NCI-H2029 (cell line): Measurements from ENCODE around the gene LCE1E.

Source experiments
- DNase-seq: peaks from one replicate; lab custom pipeline; 2025; lab: John Stamatoyannopoulos, UW

Gene LCE1E

DNA sequence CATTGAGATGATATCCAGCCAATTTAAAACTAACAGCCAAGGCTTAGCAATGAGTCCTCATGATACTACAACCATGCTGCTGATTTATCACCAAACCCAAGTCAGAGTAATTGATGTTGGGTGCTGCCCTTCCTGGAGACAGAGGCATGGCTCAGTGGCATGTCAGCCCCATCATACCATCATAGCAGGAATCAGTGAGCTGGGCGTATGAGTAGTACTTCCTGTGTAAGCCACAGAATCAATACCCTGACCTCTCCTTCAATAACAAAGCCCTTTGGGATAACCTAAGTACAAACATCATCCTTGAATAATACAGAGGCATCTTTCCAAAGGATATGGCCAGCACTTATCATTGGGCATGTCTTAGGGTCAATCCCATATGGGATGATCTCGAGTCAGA, 3.0 kb upstream of the LCE1E start:
- no peak for DNase-seq

DNA sequence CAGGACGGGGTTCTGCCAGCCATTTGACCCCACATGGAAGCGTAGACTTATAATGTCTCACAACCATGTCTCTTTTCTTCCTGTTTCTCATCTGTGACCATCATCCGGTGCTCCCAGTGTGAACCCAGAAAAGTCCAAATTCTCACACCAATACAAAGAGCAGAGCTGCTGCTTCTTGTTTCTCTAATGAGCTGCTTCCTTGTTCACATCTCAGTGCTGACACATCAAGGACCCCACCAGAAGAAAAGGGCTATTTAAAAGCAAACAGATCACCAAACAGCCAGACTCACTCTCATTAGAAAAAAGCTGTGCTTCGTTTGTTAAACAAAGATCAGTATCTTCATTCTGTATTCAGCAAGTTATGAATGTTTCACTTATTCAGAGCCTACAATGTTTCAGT, 9.6 kb downstream of the LCE1E start:
- no peak for DNase-seq

DNA sequence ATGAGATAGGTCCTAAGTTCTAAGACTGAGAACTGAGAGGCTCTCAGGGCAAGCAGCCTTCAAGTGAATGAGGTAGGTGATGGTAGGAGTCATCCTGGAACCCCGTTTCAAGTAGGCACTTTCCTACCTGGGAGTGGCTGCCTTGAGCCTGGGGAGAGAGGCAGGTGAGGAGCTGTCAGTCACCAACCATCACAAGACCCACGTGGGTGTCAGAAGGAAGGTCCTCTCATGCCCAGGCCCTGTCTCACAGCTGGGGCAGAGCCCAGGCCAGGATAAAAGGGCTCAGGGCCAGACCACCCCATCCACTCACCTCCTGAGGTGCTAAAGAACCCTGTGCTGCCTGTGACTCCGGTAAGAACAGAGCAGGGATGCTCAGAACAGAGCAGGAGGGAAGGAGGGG, 10.4 kb downstream of the LCE1E start, which contains the start of gene LCE1D:
TSS of gene LCE1D (plus strand) at position 301 of the 400 bp plus-strand sequence. CDS start 1,074 bp downstream, outside the sequence.
- DNase-seq = no peak

DNA sequence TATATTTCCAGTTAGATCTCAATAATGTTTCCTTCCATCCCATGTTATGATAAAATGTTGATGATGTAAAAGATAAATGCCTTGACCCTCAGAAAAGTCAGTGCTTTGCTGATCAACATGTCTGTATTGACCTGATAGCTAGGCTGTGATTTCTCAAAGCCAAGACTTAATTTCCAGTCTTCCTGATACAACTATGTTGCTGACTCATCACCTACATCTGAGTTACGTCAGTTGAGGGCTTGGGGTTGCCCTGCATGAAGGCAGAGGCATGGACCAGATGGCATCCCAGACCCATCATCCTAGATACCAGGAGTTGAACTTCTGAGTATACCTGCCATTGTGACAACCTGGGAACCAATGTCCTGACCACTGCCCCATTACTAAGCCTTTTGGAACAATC, 15.3 kb downstream of the LCE1E start:
- no peak for DNase-seq

DNA sequence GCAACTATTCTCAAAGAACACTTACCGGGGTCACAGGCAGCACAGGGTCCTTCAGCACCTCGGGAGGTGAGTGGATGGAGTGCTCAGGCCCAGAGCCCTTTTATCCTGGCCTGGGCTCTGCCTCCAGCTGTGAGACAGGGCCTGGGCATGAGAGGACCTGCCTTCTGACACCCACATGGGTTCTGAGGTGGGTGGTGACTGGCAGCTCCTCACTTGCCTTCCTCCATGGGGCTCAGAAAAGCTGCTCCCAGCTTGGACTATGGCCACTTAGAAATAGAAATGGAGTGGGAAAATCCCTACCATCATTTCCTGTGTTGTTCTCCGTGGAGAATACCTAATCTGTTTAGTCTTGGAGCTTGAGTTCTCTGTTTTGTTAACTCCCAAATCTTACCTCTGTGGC, 20.5 kb downstream of the LCE1E start, which contains the start of gene LCE1C:
TSS of gene LCE1C (minus strand) at position 76 of the 400 bp plus-strand sequence. CDS start 1,173 bp downstream, outside the sequence.
- DNase-seq = no peak

DNA sequence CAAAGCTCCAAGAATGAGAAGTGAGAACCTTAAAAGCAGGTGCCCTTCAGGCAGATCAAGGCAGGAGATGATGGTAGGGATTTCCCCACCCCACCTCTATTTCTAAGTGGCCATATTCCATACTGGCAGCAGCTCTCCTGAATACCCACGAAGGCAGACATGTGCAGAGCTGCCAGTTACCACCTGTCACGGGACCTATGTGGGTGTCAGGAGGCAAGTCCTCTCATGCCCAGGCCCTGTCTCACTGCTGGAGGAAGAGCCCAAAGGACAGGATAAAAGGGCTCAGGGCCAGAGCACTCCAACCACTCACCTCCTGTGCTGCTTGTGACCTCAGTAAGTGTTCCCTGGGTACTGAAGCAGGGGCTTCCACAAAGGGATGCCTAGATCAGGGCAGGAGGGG, 25.0 kb downstream of the LCE1E start:
- no peak for DNase-seq

DNA sequence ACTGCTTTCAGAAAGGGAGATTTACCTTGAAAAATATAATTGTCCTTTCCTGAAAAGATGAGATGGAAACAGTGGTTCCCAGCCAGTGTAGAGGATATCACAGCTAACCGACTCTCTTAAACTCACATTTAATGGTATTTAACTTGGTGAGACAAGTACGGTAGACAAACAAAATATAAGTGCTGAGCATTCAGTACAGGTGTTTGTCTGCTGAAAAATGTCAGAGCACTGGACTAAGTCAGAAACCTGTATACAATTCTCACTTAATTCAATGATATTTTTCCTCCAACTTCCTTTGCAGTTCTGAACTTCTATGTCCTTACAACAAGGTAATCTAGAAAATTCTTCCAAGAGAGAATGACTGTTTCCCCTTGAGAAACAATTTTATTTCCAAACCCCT, 25.6 kb downstream of the LCE1E start, which contains the start of gene LCE1B:
TSS of gene LCE1B (plus strand) at position 301 of the 400 bp plus-strand sequence. CDS start 476 bp downstream, outside the sequence.
- no peak for DNase-seq

DNA sequence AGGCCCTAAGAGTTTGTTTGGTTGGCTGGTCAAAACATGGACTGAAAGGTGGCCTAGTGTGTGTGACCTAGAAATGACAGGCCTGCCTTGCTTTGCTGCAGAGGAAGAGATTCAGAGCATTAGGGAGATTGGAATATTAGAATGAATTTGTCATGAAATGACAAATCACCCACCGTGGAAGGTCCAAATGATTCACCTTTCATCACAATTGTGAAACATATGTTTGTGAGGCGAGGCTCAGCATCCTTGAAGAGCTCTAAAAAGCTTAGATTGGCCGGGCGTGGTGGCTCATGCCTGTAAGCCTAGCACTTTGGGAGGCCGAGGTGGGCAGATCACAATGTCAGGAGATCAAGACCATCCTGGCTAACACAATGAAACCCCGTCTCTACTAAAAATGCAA, 31.3 kb downstream of the LCE1E start:
- DNase-seq = no peak

DNA sequence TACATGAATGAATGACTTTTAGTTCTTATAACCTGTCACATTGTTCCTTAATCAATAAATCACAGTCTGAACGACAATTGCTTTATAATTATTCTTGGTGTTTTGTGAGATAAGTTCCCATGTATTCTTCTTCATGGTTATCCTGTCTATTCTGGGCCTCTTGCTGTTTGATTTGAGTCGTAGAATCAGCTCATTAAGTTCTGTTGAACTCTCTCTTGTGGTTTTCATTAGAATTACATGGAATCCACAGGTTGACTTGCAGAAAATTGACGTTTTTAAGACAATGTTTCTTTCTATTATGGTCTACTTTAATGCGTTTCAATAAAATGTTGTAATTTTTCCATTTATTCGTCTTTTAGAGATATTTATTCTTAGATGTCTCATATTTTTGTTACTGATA, 37.2 kb downstream of the LCE1E start:
- DNase-seq = no peak

DNA sequence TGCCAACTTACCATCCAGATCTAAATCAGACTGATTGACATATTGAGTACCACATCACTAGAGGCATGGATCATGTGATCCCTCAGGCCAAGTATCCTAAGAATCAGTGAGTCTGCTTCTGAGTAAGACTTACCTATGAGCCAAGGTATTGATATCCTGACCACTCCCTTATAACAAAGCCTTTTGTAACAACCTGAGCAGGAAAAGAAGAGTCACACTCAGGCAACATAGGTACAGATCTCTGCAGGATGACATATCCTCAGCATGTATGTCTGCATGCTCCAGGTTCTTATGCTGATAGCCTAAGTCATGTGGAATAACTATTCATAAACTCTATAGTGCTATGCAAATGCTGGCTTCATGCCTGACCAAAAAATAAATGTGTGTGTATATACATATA, 38.9 kb downstream of the LCE1E start:
- DNase-seq = no peak

DNA sequence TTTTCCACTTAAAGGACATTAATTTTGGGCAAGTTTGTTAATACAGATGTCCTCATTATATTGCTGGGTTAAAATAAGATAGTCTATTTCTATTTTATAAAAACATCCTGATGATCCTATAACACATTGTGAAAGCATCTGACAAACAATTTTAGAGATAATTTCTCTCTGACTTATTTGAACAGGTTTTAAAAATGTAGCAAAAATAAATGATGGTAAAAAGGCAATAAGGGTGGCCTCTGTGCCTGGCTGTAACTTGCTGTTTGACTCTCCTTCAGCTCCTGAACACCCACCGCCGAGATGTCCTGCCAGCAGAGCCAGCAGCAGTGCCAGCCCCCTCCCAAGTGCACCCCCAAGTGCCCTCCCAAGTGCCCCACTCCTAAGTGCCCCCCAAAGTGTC, 41.1 kb downstream of the LCE1E start, which contains the start of gene LCE1A:
TSS of gene LCE1A (plus strand) at position 301 of the 400 bp plus-strand sequence. CDS start at position 301, 0 bp downstream.
- no peak for DNase-seq

DNA sequence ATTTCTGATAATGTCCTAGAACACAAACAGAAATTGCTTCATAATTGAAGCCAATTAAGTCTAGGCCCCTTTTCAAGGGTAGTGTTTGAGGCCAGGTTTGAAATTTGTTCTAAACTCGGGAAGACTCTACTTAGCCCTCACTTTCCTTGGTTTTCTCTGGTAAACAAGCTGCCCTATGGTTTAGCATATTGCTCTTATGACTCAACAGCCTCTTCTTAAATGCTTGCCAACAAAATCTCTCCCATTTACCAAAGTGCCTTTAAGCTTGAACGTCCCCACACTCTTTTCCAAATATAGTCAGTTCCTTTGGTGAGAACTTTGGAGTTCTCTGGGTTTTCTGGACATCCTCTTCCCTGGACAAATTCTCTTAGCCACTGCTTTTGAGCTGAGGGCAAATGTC, 50.8 kb downstream of the LCE1E start:
- no peak for DNase-seq
